GM10248 (cell line): ENCODE measurements around the gene NSMCE1.
"Not testable (repeated sequence)": the region's sequence is repeated elsewhere in the genome, so short reads cannot be mapped to it uniquely, and the experiment has no call there.

Experiments
- CTCF ChIA-PET: fragments of 300-600 bp; sonication (Branson Sonifier 250); formaldehyde crosslinking; extraction: SDS; loops from one replicate; lab custom pipeline; 2021; ENCODE audit warnings: antibody characterized with exemption; lab: Yijun Ruan, JAX
- POLR2A ChIA-PET: fragments of 350-650 bp; sonication (Branson Sonifier 250); formaldehyde crosslinking; extraction: SDS; loops from one replicate; lab custom pipeline; 2020; ENCODE audit warnings: antibody characterized with exemption; lab: Yijun Ruan, JAX
- DNase-seq: peaks from one replicate; pipeline ENCODE4 v3.0.0; 2012; ENCODE audit errors: extremely low spot score
- TF ChIP-seq, protein P1 (sequence below): IDR thresholded peaks from 2 replicates; pipeline ENCODE4 v1.5.1; 2012; ENCODE audit warnings: mild to moderate bottlenecking, low read depth; ENCODE audit errors: extremely low read depth, missing control alignments, control extremely low read depth

The NSMCE1 gene

DNA sequence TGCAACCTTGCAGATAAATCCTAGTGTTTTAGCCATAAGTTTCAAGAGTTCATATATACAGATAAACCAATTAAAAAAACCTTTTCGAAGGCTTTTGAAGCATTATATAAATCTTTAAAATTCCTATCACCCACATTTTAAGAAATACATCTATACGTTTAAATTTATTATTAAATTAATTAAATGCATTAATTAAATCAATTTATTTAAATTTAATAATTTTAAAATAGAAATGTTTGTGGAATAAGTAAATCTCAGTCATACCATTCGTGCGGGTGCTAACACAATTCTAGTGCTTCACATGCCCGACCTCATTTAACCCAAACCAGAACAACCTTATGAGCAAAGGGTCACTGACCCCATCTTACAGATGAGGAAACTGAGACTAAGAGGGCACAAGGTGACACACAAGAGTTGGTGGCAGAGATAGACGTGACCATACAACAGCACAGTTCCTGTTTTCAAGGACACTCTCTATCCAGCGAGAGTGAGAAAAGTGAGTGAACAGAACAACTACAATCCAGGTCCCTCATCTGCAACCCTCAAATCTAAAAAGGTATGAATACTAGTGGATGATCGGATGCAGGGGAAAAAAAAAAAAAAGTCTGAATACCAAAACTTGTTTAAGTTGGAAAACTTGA lies 1.4 kb downstream of the NSMCE1 start:
- CTCF ChIA-PET, result interaction anchor here (1.2 kb wide), 1 partner anchor 31 kb away, joined by 4 read pairs; no protein-coding TSS in a partner anchor
- no peak for DNase-seq
- TF ChIP-seq, protein P1, sequence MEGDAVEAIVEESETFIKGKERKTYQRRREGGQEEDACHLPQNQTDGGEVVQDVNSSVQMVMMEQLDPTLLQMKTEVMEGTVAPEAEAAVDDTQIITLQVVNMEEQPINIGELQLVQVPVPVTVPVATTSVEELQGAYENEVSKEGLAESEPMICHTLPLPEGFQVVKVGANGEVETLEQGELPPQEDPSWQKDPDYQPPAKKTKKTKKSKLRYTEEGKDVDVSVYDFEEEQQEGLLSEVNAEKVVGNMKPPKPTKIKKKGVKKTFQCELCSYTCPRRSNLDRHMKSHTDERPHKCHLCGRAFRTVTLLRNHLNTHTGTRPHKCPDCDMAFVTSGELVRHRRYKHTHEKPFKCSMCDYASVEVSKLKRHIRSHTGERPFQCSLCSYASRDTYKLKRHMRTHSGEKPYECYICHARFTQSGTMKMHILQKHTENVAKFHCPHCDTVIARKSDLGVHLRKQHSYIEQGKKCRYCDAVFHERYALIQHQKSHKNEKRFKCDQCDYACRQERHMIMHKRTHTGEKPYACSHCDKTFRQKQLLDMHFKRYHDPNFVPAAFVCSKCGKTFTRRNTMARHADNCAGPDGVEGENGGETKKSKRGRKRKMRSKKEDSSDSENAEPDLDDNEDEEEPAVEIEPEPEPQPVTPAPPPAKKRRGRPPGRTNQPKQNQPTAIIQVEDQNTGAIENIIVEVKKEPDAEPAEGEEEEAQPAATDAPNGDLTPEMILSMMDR, result no peak
- POLR2A ChIA-PET, result no interaction called here

DNA sequence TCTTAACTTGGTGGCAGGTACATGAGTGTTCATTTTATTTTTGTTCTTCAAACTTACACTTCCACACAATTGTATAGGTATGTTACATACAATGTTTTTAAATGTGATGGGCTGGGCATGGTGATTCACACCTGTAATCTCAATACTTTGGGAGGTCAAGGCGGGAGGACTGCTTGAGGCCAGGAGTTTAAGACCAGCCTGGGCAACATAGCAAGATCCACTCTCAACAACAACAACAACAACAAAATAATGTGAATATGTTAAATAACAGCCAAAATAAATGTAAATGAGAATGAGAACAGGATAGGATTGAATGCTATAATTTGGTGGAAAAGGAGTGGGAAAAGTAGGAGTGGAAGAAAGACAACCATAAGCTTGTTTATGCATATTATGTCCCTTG lies 2.6 kb downstream of the NSMCE1 start:
- TF ChIP-seq, protein P1, result no peak

DNA sequence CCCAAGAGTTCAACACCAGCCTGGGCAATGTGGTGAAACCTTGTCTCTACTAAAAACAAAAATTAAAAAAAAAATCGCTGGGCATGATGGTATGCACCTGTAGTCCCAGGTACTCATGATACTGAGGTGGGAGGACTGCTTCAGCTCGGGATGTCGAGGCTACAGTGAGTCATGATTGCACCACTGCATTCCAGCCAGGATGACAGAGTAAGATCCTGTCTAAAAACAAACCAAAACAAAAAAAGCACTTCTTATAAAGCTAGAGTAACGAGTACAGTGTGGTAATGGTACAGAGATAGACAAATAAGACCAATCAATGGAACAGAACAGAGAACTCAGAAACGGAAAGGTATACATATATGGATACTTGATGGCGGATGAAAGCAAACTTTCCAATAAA lies 4.4 kb downstream of the NSMCE1 start:
- POLR2A ChIA-PET, result no interaction called here
- CTCF ChIA-PET, result no interaction called here
- DNase-seq, result no peak
- TF ChIP-seq, protein P1, result no peak

More for the DNA sequence above, 2.6 kb downstream of the NSMCE1 start:
- DNase-seq, result no peak
- POLR2A ChIA-PET, result no interaction called here
- CTCF ChIA-PET, result interaction anchor here (1.3 kb wide), 1 partner anchor 15 kb away, joined by 3 read pairs; no protein-coding TSS in a partner anchor

DNA sequence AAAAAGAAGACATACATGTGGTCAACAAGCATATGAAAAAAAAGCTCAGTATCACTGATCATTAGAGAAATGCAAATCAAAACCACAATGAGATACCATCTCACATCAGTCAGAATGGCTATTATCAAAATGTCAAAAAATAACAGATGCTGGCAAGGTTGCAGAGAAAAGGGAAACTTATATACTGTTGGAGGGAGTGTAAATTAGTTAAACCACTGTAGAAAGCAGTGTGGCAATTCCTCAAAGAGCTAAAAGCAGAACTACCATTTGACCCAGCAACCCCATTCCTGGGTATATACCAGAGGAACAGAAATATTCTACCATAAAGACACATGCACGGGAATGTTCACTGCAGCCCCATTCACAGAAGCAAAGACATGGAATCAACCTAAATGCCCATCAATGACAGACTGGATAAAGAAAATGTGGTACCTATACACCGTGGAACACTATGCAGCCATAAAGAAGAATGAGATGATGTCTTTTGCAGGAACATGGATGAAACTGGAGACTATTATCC lies 5.6 kb downstream of the NSMCE1 start:
- CTCF ChIA-PET, result interaction anchor here (1.6 kb wide), 1 partner anchor 105 kb away, joined by 5 read pairs; no protein-coding TSS in a partner anchor
- DNase-seq, POLR2A ChIA-PET: not testable (repeated sequence)

DNA sequence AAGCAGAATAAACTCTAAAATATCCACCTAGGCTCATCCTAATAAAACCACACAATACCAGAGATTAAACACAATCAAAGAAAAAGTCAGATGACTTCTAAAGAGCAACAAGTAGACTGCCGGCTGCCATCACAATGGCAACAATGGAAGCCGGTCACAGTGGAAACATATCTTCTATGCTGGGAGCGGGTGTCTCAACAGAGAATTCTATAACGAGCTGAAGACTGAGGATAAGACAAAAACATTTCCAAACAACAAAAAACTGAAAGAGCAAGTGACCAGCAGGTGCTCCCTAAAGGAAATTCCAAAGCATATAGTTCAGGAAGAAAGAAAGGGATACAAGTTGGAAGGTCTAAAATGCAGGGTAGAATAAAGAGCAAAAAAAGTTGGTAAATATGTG lies 8.9 kb downstream of the NSMCE1 start:
- ChIA-PET POLR2A (no interaction called here), CTCF (interaction anchor here (1.2 to 1.3 kb wide), 2 partner anchors 25 to 43 kb away, joined by 3 to 4 read pairs; no protein-coding TSS in a partner anchor)
- DNase-seq, result no peak
- TF ChIP-seq, protein P1, result no peak

DNA sequence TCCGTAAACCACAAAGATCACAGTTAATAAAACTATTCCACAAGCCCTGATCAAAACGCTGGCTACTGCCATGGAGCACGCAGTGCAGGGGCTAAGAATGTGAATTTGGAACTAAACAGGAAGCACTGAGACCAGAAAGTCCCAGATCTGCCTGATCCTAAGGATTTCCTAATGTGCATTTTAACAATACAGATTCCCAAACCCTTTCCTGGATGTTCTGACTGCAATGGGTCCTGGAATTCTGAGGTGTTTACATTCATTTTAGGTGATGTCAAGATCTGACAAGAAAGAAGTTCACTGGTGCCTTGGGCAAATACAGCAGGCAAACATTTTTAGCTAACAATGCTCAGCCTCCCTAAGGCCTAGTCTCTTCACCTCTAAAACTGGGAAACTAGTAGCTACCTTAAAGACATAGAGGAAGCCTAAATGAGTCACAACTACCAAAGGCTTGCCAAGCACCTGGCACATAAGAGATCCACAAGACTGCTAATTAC lies 10.3 kb downstream of the NSMCE1 start:
- TF ChIP-seq, protein P1, result no peak
- ChIA-PET POLR2A (interaction anchor here (0.5 kb wide), 1 partner anchor 10 kb away, joined by 6 read pairs; the partner anchor contains the start of gene NSMCE1), CTCF (interaction anchor here (1.3 kb wide), 1 partner anchor 110 kb away, joined by 3 read pairs; no protein-coding TSS in a partner anchor)
- DNase-seq, result no peak

DNA sequence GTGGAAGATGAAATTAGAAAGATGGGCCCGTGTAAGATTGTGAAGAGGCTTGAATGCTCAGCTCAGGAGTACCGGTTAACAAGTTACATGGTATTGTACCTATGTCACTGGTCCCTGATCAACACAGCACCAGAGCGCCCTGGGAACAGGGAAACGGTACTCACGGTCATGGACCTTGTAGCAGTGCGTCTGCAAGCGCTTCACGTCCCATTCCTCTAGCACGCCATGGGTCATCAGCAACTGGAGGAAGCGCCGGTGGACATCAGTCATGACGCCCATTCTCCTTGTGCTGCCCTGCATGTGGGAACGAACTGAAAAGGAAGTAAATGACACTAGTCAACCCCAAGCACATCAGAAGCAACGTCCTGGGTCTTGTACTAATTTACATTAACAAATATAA lies 11.3 kb downstream of the NSMCE1 start:
- POLR2A ChIA-PET, result no interaction called here
- CTCF ChIA-PET, result interaction anchor here (1.2 to 1.7 kb wide), 4 partner anchors 11 to 111 kb away, joined by 3 to 5 read pairs (median 3); no protein-coding TSS in a partner anchor
- TF ChIP-seq, protein P1, result no peak
- DNase-seq, result no peak
